Mesenchymal stem cell (in vitro differentiated cells and primary cell): ENCODE data around the gene FPGT.
A peak's percentile ranks its signal among the peaks of the same experiment; 100 is the strongest.

Source experiments
- DNase-seq: peaks from one replicate; pipeline ENCODE4 v3.0.0-alpha.2; 2013
- H2AFZ ChIP-seq: one replicate; pipeline ENCODE4 v1.6.1; 2013; ENCODE audit warnings: low read depth, mild to moderate bottlenecking, control low read depth, inconsistent platforms, low read length, moderate library complexity
- H2AK5ac ChIP-seq: 2 replicates; pipeline ENCODE4 v1.6.1; 2013; ENCODE audit warnings: low read length, moderate library complexity, mild to moderate bottlenecking, inconsistent platforms; ENCODE audit not compliant: severe bottlenecking
- H2BK120ac ChIP-seq: one replicate; pipeline ENCODE4 v1.6.1; 2013; ENCODE audit warnings: low read depth, mild to moderate bottlenecking, inconsistent platforms, low read length, moderate library complexity
- H2BK12ac ChIP-seq, 2 experiments: one replicate each; pipeline ENCODE4 v1.6.1; 2013; ENCODE audit warnings: inconsistent platforms in 2 of 2, low read length in 2 of 2, mild to moderate bottlenecking in 2 of 2, moderate library complexity in 2 of 2, control low read depth in 1 of 2
- H2BK15ac ChIP-seq: one replicate; pipeline ENCODE4 v1.6.1; 2013; ENCODE audit warnings: mild to moderate bottlenecking, low read depth, inconsistent platforms; ENCODE audit not compliant: poor library complexity, severe bottlenecking
- H2BK5ac ChIP-seq: 2 replicates; pipeline ENCODE4 v1.6.1; 2013; ENCODE audit warnings: low read depth, mild to moderate bottlenecking, low read length, control low read depth, inconsistent platforms; ENCODE audit not compliant: poor library complexity, severe bottlenecking
- H3K14ac ChIP-seq, 2 experiments: one replicate each; pipeline ENCODE4 v1.6.1; 2013; ENCODE audit warnings: inconsistent platforms in 2 of 2, low read length in 2 of 2, control low read depth in 1 of 2, mild to moderate bottlenecking in 1 of 2, moderate library complexity in 1 of 2
- H3K18ac ChIP-seq, 2 experiments: one replicate each; pipeline ENCODE4 v1.6.1; 2013; ENCODE audit warnings: inconsistent platforms in 2 of 2, low read length in 2 of 2, control low read depth in 1 of 2, low read depth in 1 of 2, mild to moderate bottlenecking in 1 of 2
- H3K23ac ChIP-seq, 2 experiments: one replicate each; pipeline ENCODE4 v1.6.1; 2013; ENCODE audit warnings: inconsistent platforms in 2 of 2, low read length in 2 of 2, mild to moderate bottlenecking in 2 of 2, moderate library complexity in 2 of 2, control low read depth in 1 of 2
- H3K27ac ChIP-seq: 2 replicates; pipeline ENCODE4 v1.5.1; 2013; ENCODE audit warnings: mild to moderate bottlenecking, moderate library complexity, low read length, control low read depth, inconsistent platforms; ENCODE audit not compliant: poor library complexity, severe bottlenecking
- H3K27me3 ChIP-seq, 2 experiments: 2 replicates each; pipeline versions ENCODE4 v1.6.1 to v1.7.0; 2013; ENCODE audit warnings: low read length in 2 of 2, mild to moderate bottlenecking in 2 of 2, moderate library complexity in 2 of 2, control low read depth in 1 of 2, inconsistent platforms in 1 of 2; ENCODE audit not compliant: control insufficient read depth in 1 of 2, insufficient read depth in 1 of 2
- H3K36me3 ChIP-seq, 2 experiments: 2 replicates each; pipeline versions ENCODE4 v1.6.1 to v1.7.0; 2013; ENCODE audit warnings: low read length in 2 of 2, control low read depth in 1 of 2, inconsistent platforms in 1 of 2, low read depth in 1 of 2, mild to moderate bottlenecking in 1 of 2; ENCODE audit not compliant: insufficient read depth in 2 of 2, control insufficient read depth in 1 of 2
- H3K4ac ChIP-seq, 2 experiments: one replicate each; pipeline ENCODE4 v1.6.1; 2013; ENCODE audit warnings: inconsistent platforms in 2 of 2, low read length in 2 of 2, mild to moderate bottlenecking in 2 of 2, moderate library complexity in 2 of 2, control low read depth in 1 of 2, low read depth in 1 of 2
- H3K4me1 ChIP-seq: 2 replicates; pipeline ENCODE4 v1.6.1; 2013; ENCODE audit warnings: low read depth, low read length, control low read depth; ENCODE audit not compliant: control insufficient read depth, insufficient read depth
- H3K4me2 ChIP-seq: 2 replicates; pipeline ENCODE4 v1.6.1; 2013; ENCODE audit warnings: low read length, mild to moderate bottlenecking, inconsistent platforms; ENCODE audit not compliant: poor library complexity, severe bottlenecking
- H3K4me3 ChIP-seq, 2 experiments: 2 replicates each; pipeline versions ENCODE4 v1.5.1 to v1.7.0; 2013; ENCODE audit warnings: low read length in 2 of 2, mild to moderate bottlenecking in 2 of 2, control low read depth in 1 of 2, low read depth in 1 of 2; ENCODE audit not compliant: insufficient read depth in 1 of 2
- H3K79me1 ChIP-seq: replicated peaks from 2 replicates; pipeline ENCODE4 v1.6.1; 2013; ENCODE audit warnings: mild to moderate bottlenecking, control low read depth, low read length, inconsistent platforms; ENCODE audit not compliant: poor library complexity, severe bottlenecking
- H3K9ac ChIP-seq: 2 replicates; pipeline ENCODE4 v1.7.0; 2013; ENCODE audit warnings: mild to moderate bottlenecking, low read length, moderate library complexity
- H3K9me3 ChIP-seq: 2 replicates; pipeline ENCODE4 v1.7.0; 2013; ENCODE audit warnings: mild to moderate bottlenecking, low read length; ENCODE audit not compliant: control insufficient read depth
- H4K8ac ChIP-seq: one replicate; pipeline ENCODE4 v1.6.1; 2013; ENCODE audit warnings: inconsistent platforms, mild to moderate bottlenecking, low read length, moderate library complexity
- H4K91ac ChIP-seq: one replicate; pipeline ENCODE4 v1.6.1; 2013; ENCODE audit warnings: mild to moderate bottlenecking, low read length, inconsistent platforms
- WGBS: methylation state at CpG from one replicate; pipeline ENCODE4 v1.1.7; 2013; ENCODE audit warnings: mixed read lengths; 5-methylcytosine and 5-hydroxymethylcytosine counted together

Gene FPGT

DNA sequence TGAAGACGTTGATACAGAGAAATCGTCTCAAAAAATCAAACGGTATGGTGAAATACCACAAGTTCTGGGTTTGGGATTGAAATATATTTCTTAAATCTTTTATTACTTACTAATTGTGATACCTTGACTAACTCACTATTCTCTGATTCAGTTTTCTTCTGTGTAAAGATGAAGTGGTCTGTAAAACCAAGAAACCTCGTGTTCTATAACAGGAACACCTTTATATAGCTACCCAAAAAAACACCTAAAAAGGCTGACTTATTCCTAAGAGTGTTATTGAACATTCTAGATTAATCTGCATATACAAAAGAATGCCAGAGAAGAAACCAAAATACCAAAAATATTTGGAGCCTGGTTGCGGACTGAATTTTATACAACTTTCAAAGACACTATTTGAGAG, 787 bp upstream of the FPGT start:
- Histone ChIP-seq H2BK12ac (no peak overlapping the region), H3K23ac (no peak overlapping the region), H2AFZ (peak overlapping the region; percentile 85), H3K18ac (no peak overlapping the region), H2BK15ac (no peak overlapping the region), H3K36me3 (peaks cover 0 to 14% of the 10 kb centered on the region in 2 experiments), H3K4me3 (peak overlapping the region in 1 of 2 experiments; percentile 86), H3K79me1 (peaks cover 2% of the 10 kb centered on the region), H3K9ac (peak overlapping the region; percentile 96), H3K9me3 (no peaks in the 10 kb centered on the region), H2BK120ac (no peak overlapping the region), H2AK5ac (no peak overlapping the region), H3K4me1 (no peaks in the 10 kb centered on the region), H2BK5ac (no peak overlapping the region), H3K4ac (no peak overlapping the region), H4K91ac (no peak overlapping the region), H3K14ac (no peak overlapping the region), H4K8ac (no peak overlapping the region), H3K27ac (no peak overlapping the region), H3K4me2 (no peak overlapping the region), H3K27me3 (no peaks in the 10 kb centered on the region)
- DNase-seq = no peak
- WGBS = 100% methylated on average over 3 of the region's 5 CpGs

DNA sequence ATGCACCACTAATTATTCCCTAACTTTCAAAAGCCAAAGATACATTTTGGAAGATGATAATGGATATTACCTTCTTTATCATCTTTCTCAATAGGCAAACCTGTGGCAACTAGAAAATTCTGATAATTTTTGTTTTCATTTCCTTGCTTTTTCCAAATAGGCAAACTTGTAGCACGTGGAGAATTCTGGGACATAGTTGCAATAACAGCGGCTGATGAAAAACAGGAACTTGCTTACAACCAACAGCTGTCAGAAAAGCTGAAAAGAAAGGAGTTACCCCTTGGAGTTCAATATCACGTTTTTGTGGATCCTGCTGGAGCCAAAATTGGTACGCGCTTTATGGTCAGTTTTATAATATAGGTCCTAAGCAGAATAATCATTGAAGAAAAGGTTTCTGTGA, 1.5 kb downstream of the FPGT start:
- no peak overlapping the region for H2AK5ac ChIP-seq
- no peak overlapping the region for H3K4me2 ChIP-seq
- no peak overlapping the region for H3K18ac ChIP-seq
- no peak overlapping the region for H3K14ac ChIP-seq
- peaks cover 2% of the 10 kb centered on the region for H3K79me1 ChIP-seq
- no peaks in the 10 kb centered on the region for H3K27me3 ChIP-seq
- no peak overlapping the region for H3K27ac ChIP-seq
- no peak overlapping the region for H2BK15ac ChIP-seq
- H4K8ac ChIP-seq = no peak overlapping the region
- no peak overlapping the region for H4K91ac ChIP-seq
- H3K9ac ChIP-seq = peak overlapping the region; percentile 96
- H3K23ac ChIP-seq = no peak overlapping the region
- peaks cover 0 to 26% of the 10 kb centered on the region in 2 experiments for H3K36me3 ChIP-seq
- H3K4ac ChIP-seq = no peak overlapping the region
- H2BK5ac ChIP-seq = no peak overlapping the region
- no peak overlapping the region for H2BK12ac ChIP-seq
- no peak overlapping the region for H2BK120ac ChIP-seq
- H3K4me3 ChIP-seq = peak overlapping the region in 1 of 2 experiments; percentile 86
- H3K4me1 ChIP-seq = no peaks in the 10 kb centered on the region
- H3K9me3 ChIP-seq = no peaks in the 10 kb centered on the region
- H2AFZ ChIP-seq = no peak overlapping the region
- DNase-seq = no peak
- WGBS = 91% methylated on average over 3 of the region's 5 CpGs

DNA sequence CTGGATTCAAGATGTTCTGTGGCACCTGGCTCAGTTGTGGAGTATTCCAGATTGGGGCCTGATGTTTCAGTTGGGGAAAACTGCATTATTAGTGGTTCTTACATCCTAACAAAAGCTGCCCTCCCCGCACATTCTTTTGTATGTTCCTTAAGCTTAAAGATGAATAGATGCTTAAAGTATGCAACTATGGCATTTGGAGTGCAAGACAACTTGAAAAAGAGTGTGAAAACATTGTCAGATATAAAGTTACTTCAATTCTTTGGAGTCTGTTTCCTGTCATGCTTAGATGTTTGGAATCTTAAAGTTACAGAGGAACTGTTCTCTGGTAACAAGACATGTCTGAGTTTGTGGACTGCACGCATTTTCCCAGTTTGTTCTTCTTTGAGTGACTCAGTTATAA, 7.2 kb downstream of the FPGT start:
- Histone ChIP-seq H2AK5ac (no peak overlapping the region), H3K9ac (no peak overlapping the region), H3K4me3 (no peak overlapping the region), H3K4me1 (no peaks in the 10 kb centered on the region), H3K23ac (no peak overlapping the region), H2BK5ac (no peak overlapping the region), H4K91ac (no peak overlapping the region), H3K79me1 (no peaks in the 10 kb centered on the region), H3K4me2 (no peak overlapping the region), H4K8ac (no peak overlapping the region), H2BK15ac (no peak overlapping the region), H3K14ac (no peak overlapping the region), H3K9me3 (no peaks in the 10 kb centered on the region), H3K27ac (no peak overlapping the region), H2BK12ac (no peak overlapping the region), H3K18ac (no peak overlapping the region), H2BK120ac (no peak overlapping the region), H2AFZ (no peak overlapping the region), H3K27me3 (no peaks in the 10 kb centered on the region), H3K36me3 (peaks cover 0 to 49% of the 10 kb centered on the region in 2 experiments), H3K4ac (no peak overlapping the region)
- WGBS = 71% methylated on average over 1 of the region's 2 CpGs
- DNase-seq = peak; percentile 16

DNA sequence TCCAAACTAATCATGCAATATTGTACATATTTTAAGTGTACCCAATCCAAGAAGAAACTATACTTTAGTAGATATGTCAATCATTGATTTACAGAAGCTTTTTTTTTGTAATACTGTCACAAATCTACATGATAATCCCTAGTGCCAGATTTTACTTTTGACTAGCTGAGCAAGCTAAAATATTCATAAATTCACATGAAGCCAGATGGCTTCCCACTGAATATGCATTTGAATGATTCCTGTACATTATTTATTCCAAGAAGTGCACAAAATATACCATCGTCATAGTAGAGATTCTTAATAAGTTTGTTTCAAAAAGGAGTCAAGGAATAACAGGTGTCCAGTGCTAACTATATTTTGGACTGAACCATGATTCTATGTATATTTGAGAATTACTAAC, 17.2 kb downstream of the FPGT start:
- Histone ChIP-seq H2BK15ac (no peak overlapping the region), H3K27me3 (no peaks in the 10 kb centered on the region), H2AFZ (no peak overlapping the region), H3K9ac (no peak overlapping the region), H3K9me3 (no peaks in the 10 kb centered on the region), H2BK120ac (no peak overlapping the region), H3K4me3 (no peak overlapping the region), H3K36me3 (no peaks in the 10 kb centered on the region), H3K79me1 (no peaks in the 10 kb centered on the region), H2AK5ac (no peak overlapping the region), H3K18ac (no peak overlapping the region), H4K91ac (no peak overlapping the region), H4K8ac (no peak overlapping the region), H2BK12ac (no peak overlapping the region), H2BK5ac (no peak overlapping the region), H3K27ac (no peak overlapping the region), H3K4me2 (no peak overlapping the region), H3K14ac (no peak overlapping the region), H3K23ac (no peak overlapping the region), H3K4ac (no peak overlapping the region), H3K4me1 (no peaks in the 10 kb centered on the region)
- DNase-seq = no peak
- no CpG with 5 or more reads among the region's 1 CpG for WGBS
